ENCODE results near the gene CAB39. TPM values are rescaled to one million over a fixed set of nuclear protein-coding genes. Genes with fewer than 3 reads are reported as not detected.

Gene CAB39
- total RNA-seq, 1 donor from 2014 or later, result 66.6 TPM

GRCh38 chr2:230829959-230830358, 117.3 kb downstream of the CAB39 start:
- H3K4me3 Mint-ChIP-seq (ENCODE audit: unreplicated experiment), result no peak overlapping the region
- H3K9ac ChIP-seq (ENCODE audit: low read length), result no peak overlapping the region

GRCh38 chr2:230830428-230830827, 117.8 kb downstream of the CAB39 start:
- DNase-seq (ENCODE audit: low read depth) (no peak), FAIRE-seq (no peak)
- Mint-ChIP-seq H3K27me3 (ENCODE audit: low read depth, unreplicated experiment) (peaks cover 32% of the 10 kb centered on the region), H3K4me3 (ENCODE audit: unreplicated experiment) (no peak overlapping the region), H3K36me3 (ENCODE audit: low read depth, unreplicated experiment) (no peaks in the 10 kb centered on the region), H3K4me1 (ENCODE audit: low read depth, unreplicated experiment) (no peaks in the 10 kb centered on the region), H3K27ac (ENCODE audit: unreplicated experiment) (no peak overlapping the region), H3K9me3 (ENCODE audit: unreplicated experiment) (peaks cover 2% of the 10 kb centered on the region)
- H3K27ac ChIP-seq (ENCODE audit: low read depth, low read length), result no peak overlapping the region
- H3K9ac ChIP-seq (ENCODE audit: low read length), result no peak overlapping the region
- H3K9me3 ChIP-seq (ENCODE audit: insufficient read depth, low read depth, low read length), result peaks cover 6% of the 10 kb centered on the region
- peaks cover 17% of the 10 kb centered on the region for H3K27me3 ChIP-seq (ENCODE audit: insufficient read depth, low read length)
- H4K20me1 ChIP-seq (ENCODE audit: insufficient read depth, low read length), result no peaks in the 10 kb centered on the region
- no peaks in the 10 kb centered on the region for H3K4me1 ChIP-seq (ENCODE audit: insufficient read depth, low read length)
- TF ChIP-seq CTCF (IDR thresholded peaks at IDR 0.05; ENCODE audit: insufficient read depth, low read depth, low read length) (no peak), EZH2 (IDR thresholded peaks at IDR 0.05; ENCODE audit: insufficient read depth, low read length) (no peak)
- H2AFZ ChIP-seq (ENCODE audit: low read depth, low read length), result no peak overlapping the region
- no peaks in the 10 kb centered on the region for H3K79me2 ChIP-seq (ENCODE audit: insufficient read depth, low read length)
- no peak overlapping the region for H3K4me2 ChIP-seq (ENCODE audit: low read length)
- H3K36me3 ChIP-seq (ENCODE audit: insufficient read depth, low read length), result no peaks in the 10 kb centered on the region
- no peak overlapping the region for H3K4me3 ChIP-seq (ENCODE audit: insufficient read depth, low read depth, low read length)

More at GRCh38 chr2:230829959-230830358, 117.3 kb downstream of the CAB39 start:
- TF ChIP-seq EZH2 (IDR thresholded peaks at IDR 0.05; ENCODE audit: insufficient read depth, low read length) (no peak), CTCF (IDR thresholded peaks at IDR 0.05; ENCODE audit: insufficient read depth, low read depth, low read length) (no peak)
- peaks cover 32% of the 10 kb centered on the region for H3K27me3 Mint-ChIP-seq (ENCODE audit: low read depth, unreplicated experiment)
- H3K9me3 Mint-ChIP-seq (ENCODE audit: unreplicated experiment), result peaks cover 2% of the 10 kb centered on the region
- Histone ChIP-seq H3K9me3 (ENCODE audit: insufficient read depth, low read depth, low read length) (peaks cover 6% of the 10 kb centered on the region), H2AFZ (ENCODE audit: low read depth, low read length) (peak overlapping the region; percentile 18), H3K79me2 (ENCODE audit: insufficient read depth, low read length) (no peaks in the 10 kb centered on the region), H3K36me3 (ENCODE audit: insufficient read depth, low read length) (no peaks in the 10 kb centered on the region), H3K4me2 (ENCODE audit: low read length) (no peak overlapping the region), H3K4me3 (ENCODE audit: insufficient read depth, low read depth, low read length) (no peak overlapping the region), H3K27me3 (ENCODE audit: insufficient read depth, low read length) (peaks cover 17% of the 10 kb centered on the region), H3K4me1 (ENCODE audit: insufficient read depth, low read length) (no peaks in the 10 kb centered on the region), H4K20me1 (ENCODE audit: insufficient read depth, low read length) (no peaks in the 10 kb centered on the region), H3K27ac (ENCODE audit: low read depth, low read length) (no peak overlapping the region)
- no peaks in the 10 kb centered on the region for H3K36me3 Mint-ChIP-seq (ENCODE audit: low read depth, unreplicated experiment)
- no peak overlapping the region for H3K27ac Mint-ChIP-seq (ENCODE audit: unreplicated experiment)
- FAIRE-seq (no peak), DNase-seq (ENCODE audit: low read depth) (no peak)
- H3K4me1 Mint-ChIP-seq (ENCODE audit: low read depth, unreplicated experiment), result no peaks in the 10 kb centered on the region

- Histone ChIP-seq H3K9me3 (ENCODE audit: insufficient read depth, low read depth, low read length) (peaks cover 7% of the 10 kb centered on the region), H3K4me1 (ENCODE audit: insufficient read depth, low read length) (no peaks in the 10 kb centered on the region), H2AFZ (ENCODE audit: low read depth, low read length) (no peak overlapping the region), H3K79me2 (ENCODE audit: insufficient read depth, low read length) (no peaks in the 10 kb centered on the region), H3K4me2 (ENCODE audit: low read length) (no peak overlapping the region), H4K20me1 (ENCODE audit: insufficient read depth, low read length) (no peaks in the 10 kb centered on the region), H3K27me3 (ENCODE audit: insufficient read depth, low read length) (peaks cover 28% of the 10 kb centered on the region), H3K4me3 (ENCODE audit: insufficient read depth, low read depth, low read length) (no peak overlapping the region), H3K27ac (ENCODE audit: low read depth, low read length) (no peak overlapping the region), H3K9ac (ENCODE audit: low read length) (no peak overlapping the region), H3K36me3 (ENCODE audit: insufficient read depth, low read length) (no peaks in the 10 kb centered on the region)
- DNase-seq (ENCODE audit: low read depth), result no peak
- Mint-ChIP-seq H3K27ac (ENCODE audit: unreplicated experiment) (no peak overlapping the region), H3K9me3 (ENCODE audit: unreplicated experiment) (no peaks in the 10 kb centered on the region), H3K36me3 (ENCODE audit: low read depth, unreplicated experiment) (peaks cover 2% of the 10 kb centered on the region), H3K27me3 (ENCODE audit: low read depth, unreplicated experiment) (peaks cover 32% of the 10 kb centered on the region), H3K4me1 (ENCODE audit: low read depth, unreplicated experiment) (no peaks in the 10 kb centered on the region), H3K4me3 (ENCODE audit: unreplicated experiment) (no peak overlapping the region)
- TF ChIP-seq EZH2 (IDR thresholded peaks at IDR 0.05; ENCODE audit: insufficient read depth, low read length), result no peak
- TF ChIP-seq CTCF (IDR thresholded peaks at IDR 0.05; ENCODE audit: insufficient read depth, low read depth, low read length), result no peak
- FAIRE-seq, result no peak
Observed at GRCh38 chr2:230840301-230840700, 127.7 kb downstream of the CAB39 start.
